NCI-H774 (cell line): Measurements from ENCODE around the gene ZMYND11.
"Not testable (repeated sequence)": the region's sequence is repeated elsewhere in the genome, so short reads cannot be mapped to it uniquely, and the experiment has no call there.

ENCODE experiments used
- DNase-seq: peaks from one replicate; lab custom pipeline; 2025; lab: John Stamatoyannopoulos, UW

ZMYND11 gene

GRCh38 chr10:282294-283139, 147.3 kb downstream of the ZMYND11 start:
- DNase-seq, result no peak

- DNase-seq, result no peak
These were observed 147.9 kb downstream of the ZMYND11 start for GRCh38 chr10:283140-283479.

GRCh38 chr10:283916-284356, 148.7 kb downstream of the ZMYND11 start:
- no peak for DNase-seq

GRCh38 chr10:285216-285615, 150.0 kb downstream of the ZMYND11 start:
- no peak for DNase-seq

DNA sequence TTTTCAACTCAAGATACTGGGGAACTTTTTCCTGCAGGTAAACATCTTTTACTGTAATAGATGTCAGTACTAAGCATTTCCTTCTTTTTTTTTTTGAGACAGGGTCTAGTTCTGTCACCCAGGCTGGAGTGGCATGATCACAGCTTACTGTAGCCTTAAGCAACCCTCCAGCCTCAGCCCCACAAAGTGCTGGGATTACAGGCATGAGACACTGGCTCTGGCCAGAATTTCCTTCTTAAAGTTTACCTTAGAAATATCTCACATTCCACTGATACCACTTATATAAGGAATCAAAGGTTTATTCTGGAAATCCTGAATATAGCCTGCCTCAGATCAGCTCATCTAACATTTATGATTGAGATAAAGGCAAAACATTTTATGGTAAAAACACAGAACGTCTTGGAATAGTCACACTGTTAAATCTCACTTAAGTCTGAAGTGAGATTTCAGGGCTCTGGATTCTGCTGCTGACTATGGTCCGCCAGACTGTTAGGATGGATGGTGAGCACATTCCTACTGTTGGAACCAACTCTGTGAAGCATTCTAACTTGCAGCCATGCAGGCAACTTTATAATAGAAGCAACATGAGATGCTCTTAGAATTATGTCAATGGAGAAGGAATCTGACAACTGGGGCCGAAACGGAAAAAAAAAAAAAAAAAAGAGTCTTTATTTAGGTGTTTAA, 151.9 kb downstream of the ZMYND11 start:
- no peak for DNase-seq

DNA sequence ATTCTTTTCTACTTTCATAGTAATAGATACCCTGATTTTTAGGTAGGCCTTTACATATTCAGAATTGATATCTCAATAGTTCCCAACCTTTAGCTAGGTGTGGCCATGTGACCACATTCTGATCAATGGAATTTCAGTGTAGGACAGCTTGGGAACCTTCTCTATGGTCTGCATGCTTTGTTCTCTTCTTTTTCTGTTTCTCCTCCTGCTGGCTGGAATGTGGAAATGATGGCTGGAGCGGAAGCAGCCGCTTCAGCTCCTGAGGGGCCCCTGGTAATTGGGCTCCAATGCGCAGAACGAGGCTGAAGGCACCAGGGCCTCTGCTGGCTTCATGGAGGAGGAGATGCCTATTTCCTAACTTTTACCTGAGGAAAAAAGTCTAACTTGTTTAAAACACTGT, 152.6 kb downstream of the ZMYND11 start:
- DNase-seq, result no peak

- DNase-seq, result no peak
These were observed 153.3 kb downstream of the ZMYND11 start for GRCh38 chr10:288316-289200.

- DNase-seq, result no peak
These were observed 154.3 kb downstream of the ZMYND11 start for GRCh38 chr10:289581-289980.

DNA sequence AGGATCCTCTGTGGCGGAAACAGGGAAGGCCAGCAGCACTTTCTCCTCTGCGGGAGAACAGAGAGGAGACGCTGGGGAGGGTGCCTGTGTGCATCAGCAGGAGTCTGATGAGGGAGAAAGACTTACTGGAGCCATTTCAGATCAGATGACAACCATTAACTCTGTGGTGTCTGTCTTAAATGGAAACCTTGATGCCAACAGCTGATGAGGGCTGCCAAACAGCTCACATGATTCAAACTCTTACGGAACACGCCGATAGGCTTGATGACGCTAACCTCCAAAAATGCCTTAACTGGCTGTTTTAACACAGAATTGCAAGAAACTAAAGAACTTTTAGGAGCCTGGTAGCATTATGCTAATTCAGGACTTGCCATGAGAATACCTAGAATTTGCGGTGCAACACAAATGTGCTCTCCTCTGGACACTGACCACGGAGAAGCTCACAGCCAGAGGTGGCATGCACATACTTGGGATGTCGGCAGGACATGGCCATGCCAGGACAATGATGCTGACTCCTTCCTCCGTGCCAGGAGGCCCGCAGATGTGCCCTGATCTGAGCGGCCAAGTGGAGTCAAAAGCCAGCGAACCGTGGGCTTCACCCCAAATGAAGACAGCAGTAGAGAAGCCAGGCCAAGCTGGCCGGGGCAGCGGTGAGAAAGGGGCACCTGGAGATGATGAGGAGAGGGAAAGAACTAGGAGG, 154.9 kb downstream of the ZMYND11 start:
- no peak for DNase-seq

GRCh38 chr10:293636-294035, 158.4 kb downstream of the ZMYND11 start:
- DNase-seq, result no peak

DNA sequence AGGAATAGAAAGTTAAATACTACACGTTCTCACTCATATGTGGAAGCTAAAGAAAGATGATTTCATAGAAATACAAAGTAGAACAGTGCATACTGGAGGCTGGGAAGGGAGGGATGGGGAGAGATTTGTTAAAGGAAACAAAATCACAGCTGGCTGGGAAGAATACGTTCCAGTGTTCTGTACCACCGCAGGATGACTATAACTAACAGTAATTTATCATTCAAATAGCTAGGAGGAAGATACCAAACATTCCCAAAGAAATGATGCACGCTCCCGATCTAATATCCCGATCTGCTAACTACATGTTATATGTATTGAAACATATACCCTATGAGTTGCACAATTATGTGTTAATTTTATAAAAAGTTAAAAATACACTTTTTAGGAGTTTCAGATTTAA, 162.3 kb downstream of the ZMYND11 start:
- DNase-seq, result no peak

- DNase-seq, result no peak
These were observed 162.8 kb downstream of the ZMYND11 start for GRCh38 chr10:298033-298432.

- DNase-seq, result no peak
These were observed 164.3 kb downstream of the ZMYND11 start for GRCh38 chr10:299512-299911.

DNA sequence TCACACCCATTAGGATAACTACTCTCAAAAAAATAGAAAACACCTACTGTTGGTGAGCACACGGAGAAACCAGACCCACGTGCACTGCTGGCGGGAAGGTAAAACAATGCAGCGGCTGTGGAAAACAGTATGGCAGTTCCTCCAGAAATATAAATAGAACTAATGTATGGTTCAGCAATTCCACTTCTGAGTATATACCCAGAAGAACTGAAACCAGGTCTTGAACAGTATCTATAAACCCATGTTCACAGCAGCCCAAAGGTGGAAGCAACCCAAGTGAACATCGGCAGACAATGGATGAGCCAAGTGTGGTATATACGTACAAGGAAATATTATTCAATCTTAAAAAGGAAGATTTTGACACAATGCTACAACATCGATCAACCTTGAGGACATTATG, 164.7 kb downstream of the ZMYND11 start:
- no peak for DNase-seq

DNA sequence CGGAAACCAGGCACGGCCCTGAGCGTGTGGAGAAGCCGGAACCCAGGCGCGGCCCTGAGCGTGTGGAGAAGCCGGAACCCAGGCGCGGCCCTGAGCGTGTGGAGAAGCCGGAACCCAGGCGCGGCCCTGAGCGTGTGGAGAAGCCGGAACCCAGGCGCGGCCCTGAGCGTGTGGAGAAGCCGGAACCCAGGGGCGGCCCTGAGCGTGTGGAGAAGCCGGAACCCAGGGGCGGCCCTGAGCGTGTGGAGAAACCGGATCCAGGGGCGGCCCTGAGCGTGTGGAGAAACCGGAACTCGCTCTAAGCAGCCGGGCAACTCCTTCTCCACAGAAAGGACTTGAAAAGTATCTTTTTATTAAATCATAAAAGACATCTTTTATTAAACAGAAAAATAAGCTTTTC, 165.3 kb downstream of the ZMYND11 start:
- DNase-seq, result not testable (repeated sequence)

DNA sequence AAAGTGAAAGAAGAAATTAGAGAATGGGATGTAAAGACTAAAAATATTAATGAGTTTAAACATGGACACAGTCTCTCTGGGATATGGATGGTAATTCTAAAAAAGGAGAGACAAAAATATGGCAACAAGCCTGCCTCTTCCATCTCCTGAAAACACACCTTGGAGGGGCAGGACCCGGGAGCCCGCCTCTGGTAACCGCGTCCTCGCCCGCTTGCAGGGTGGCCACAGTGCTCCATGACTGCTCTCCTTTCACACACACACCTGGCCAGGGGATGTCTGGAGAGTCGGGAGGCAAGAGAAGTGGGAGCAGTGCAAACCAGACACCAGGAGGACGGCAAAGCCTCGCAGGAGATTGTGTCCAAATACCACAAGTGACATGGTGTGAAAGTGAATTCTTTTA, 166.3 kb downstream of the ZMYND11 start:
- DNase-seq, result no peak
